ENCODE results near the gene C2CD3. TPM values are rescaled to one million over a fixed set of nuclear protein-coding genes. Genes with fewer than 3 reads are reported as not detected.

C2CD3 gene
- polyA plus RNA-seq, 3 donors from 2014 or later, result 0.93 to 16.0 (median 5.1) TPM

- no peak for DNase-seq
- peaks cover 8 to 39% (median 16%) of the 10 kb centered on the region in 3 donors for H3K36me3 Mint-ChIP-seq
- H3K27me3 Mint-ChIP-seq (ENCODE audit: low read depth in 3 of 3), result peaks cover 0 to 2% (median 0%) of the 10 kb centered on the region in 3 donors
- no peaks in the 10 kb centered on the region for H3K9me3 Mint-ChIP-seq
- peak overlapping the region in 3 of 5 donors; percentile 18 to 56 (median 25) for H3K4me3 Mint-ChIP-seq
- peaks cover 54 to 56% of the 10 kb centered on the region in 2 donors for H3K4me1 Mint-ChIP-seq
- H3K27ac Mint-ChIP-seq, result peak overlapping the region; percentile 29 to 91 (median 70)
Observed at GRCh38 chr11:74011360-74012073, 159.3 kb downstream of the C2CD3 start.

GRCh38 chr11:74010306-74011300 lies 160.2 kb downstream of the C2CD3 start:
- peaks cover 0 to under 1% (median 0%) of the 10 kb centered on the region in 3 donors for H3K27me3 Mint-ChIP-seq (ENCODE audit: low read depth in 3 of 3)
- H3K4me3 Mint-ChIP-seq, result peak overlapping the region in 4 of 5 donors; percentile 22 to 61 (median 32)
- no peaks in the 10 kb centered on the region for H3K9me3 Mint-ChIP-seq
- H3K4me1 Mint-ChIP-seq, result peaks cover 61 to 65% of the 10 kb centered on the region in 2 donors
- H3K36me3 Mint-ChIP-seq, result peaks cover 4 to 30% (median 9%) of the 10 kb centered on the region in 3 donors
- H3K27ac Mint-ChIP-seq, result peak overlapping the region; percentile 53 to 91 (median 76)
- DNase-seq, result no peak

DNA sequence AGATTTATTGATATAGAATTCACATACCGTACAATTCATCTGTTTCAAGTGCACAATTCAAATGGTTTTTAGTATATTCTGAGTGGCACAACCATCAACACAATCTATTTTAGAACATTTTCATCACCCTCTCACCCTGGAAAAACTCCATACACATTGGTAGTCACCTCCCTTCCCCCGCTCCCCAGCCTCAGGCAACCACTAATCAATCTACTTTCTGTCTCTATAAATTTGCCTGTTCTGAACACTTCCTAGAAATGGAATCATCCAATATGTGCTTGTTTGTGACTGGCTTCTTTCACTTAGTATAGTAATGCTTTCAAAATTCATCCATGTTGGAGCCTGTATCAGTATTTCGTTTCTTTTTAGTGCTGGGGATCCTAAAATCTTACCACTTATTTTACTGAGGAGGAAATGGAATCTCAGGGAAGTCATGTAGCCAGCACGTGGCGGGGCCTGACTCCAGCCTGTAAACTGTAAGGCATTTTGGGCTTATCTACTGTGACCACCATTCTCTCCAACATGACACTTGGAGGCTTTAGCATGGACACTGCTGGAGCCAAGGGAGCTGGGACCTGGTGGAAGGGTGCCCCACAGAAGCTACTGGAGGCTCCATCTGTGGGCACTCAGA lies 161.0 kb downstream of the C2CD3 start:
- Mint-ChIP-seq H3K36me3 (peaks cover 4 to 24% (median 12%) of the 10 kb centered on the region in 3 donors), H3K9me3 (no peaks in the 10 kb centered on the region), H3K27me3 (ENCODE audit: low read depth in 3 of 3) (peaks cover 0 to 4% (median 0%) of the 10 kb centered on the region in 3 donors), H3K27ac (peak overlapping the region in 5 of 6 donors; percentile 24 to 80 (median 46)), H3K4me1 (peaks cover 66 to 73% of the 10 kb centered on the region in 2 donors), H3K4me3 (no peak overlapping the region)
- DNase-seq, result no peak

GRCh38 chr11:74009230-74009547 lies 161.6 kb downstream of the C2CD3 start:
- peaks cover 0 to 4% (median 2%) of the 10 kb centered on the region in 3 donors for H3K27me3 Mint-ChIP-seq (ENCODE audit: low read depth in 3 of 3)
- H3K4me3 Mint-ChIP-seq, result peak overlapping the region in 1 of 5 donors; percentile 14
- H3K4me1 Mint-ChIP-seq, result peaks cover 72 to 79% of the 10 kb centered on the region in 2 donors
- peak overlapping the region in 5 of 6 donors; percentile 45 to 86 (median 76) for H3K27ac Mint-ChIP-seq
- no peak for DNase-seq
- no peaks in the 10 kb centered on the region for H3K9me3 Mint-ChIP-seq
- H3K36me3 Mint-ChIP-seq, result peaks cover 4 to 20% (median 12%) of the 10 kb centered on the region in 3 donors

- H3K9me3 Mint-ChIP-seq, result no peaks in the 10 kb centered on the region
- peak within 1 kb of the TSS in 2 of 5 donors; percentile 14 for H3K4me3 Mint-ChIP-seq
- DNase-seq, result no peak
- H3K4me1 Mint-ChIP-seq, result peaks cover 78 to 85% of the 10 kb centered on the region in 2 donors
- peaks cover 4 to 16% (median 12%) of the 10 kb centered on the region in 3 donors for H3K36me3 Mint-ChIP-seq
- H3K27me3 Mint-ChIP-seq (ENCODE audit: low read depth in 3 of 3), result peaks cover 0 to 4% (median 2%) of the 10 kb centered on the region in 3 donors
- peak within 1 kb of the TSS; percentile 45 to 93 (median 76) for H3K27ac Mint-ChIP-seq
Observed at GRCh38 chr11:74008373-74009229, 162.2 kb downstream of the C2CD3 start, which contains the start of gene UCP3. Gene UCP3 (minus strand): TSS chr11:74009085. CDS start chr11:74007042, 2,043 bp downstream.

- peak overlapping the region in 1 of 5 donors; percentile 53 for H3K4me3 Mint-ChIP-seq
- peak overlapping the region; percentile 37 to 93 (median 76) for H3K27ac Mint-ChIP-seq
- no peak for DNase-seq
- peaks cover 0 to 4% (median 2%) of the 10 kb centered on the region in 3 donors for H3K27me3 Mint-ChIP-seq (ENCODE audit: low read depth in 3 of 3)
- no peaks in the 10 kb centered on the region for H3K9me3 Mint-ChIP-seq
- peaks cover 4 to 20% (median 18%) of the 10 kb centered on the region in 3 donors for H3K36me3 Mint-ChIP-seq
- H3K4me1 Mint-ChIP-seq, result peaks cover 85 to 92% of the 10 kb centered on the region in 2 donors
Observed at GRCh38 chr11:74007691-74008372, 163.0 kb downstream of the C2CD3 start.

GRCh38 chr11:74006743-74007304 lies 164.0 kb downstream of the C2CD3 start:
- Mint-ChIP-seq H3K9me3 (no peaks in the 10 kb centered on the region), H3K4me1 (peaks cover 93 to 94% of the 10 kb centered on the region in 2 donors), H3K27ac (peak overlapping the region; percentile 51 to 96 (median 82)), H3K27me3 (ENCODE audit: low read depth in 3 of 3) (peaks cover 0 to 5% (median 4%) of the 10 kb centered on the region in 3 donors), H3K4me3 (peak overlapping the region in 1 of 5 donors; percentile 31), H3K36me3 (peaks cover 0 to 21% (median 19%) of the 10 kb centered on the region in 3 donors)
- no peak for DNase-seq

- Mint-ChIP-seq H3K4me3 (peak overlapping the region; percentile 76 to 92 (median 83)), H3K9me3 (no peaks in the 10 kb centered on the region), H3K27me3 (ENCODE audit: low read depth in 3 of 3) (peaks cover 0 to 7% (median 5%) of the 10 kb centered on the region in 3 donors), H3K27ac (peak overlapping the region; percentile 93 to 98 (median 96)), H3K36me3 (peaks cover 4 to 28% (median 21%) of the 10 kb centered on the region in 3 donors), H3K4me1 (peaks cover 93 to 94% of the 10 kb centered on the region in 2 donors)
- no peak for DNase-seq
Observed at GRCh38 chr11:74005721-74006517, 164.9 kb downstream of the C2CD3 start.

DNA sequence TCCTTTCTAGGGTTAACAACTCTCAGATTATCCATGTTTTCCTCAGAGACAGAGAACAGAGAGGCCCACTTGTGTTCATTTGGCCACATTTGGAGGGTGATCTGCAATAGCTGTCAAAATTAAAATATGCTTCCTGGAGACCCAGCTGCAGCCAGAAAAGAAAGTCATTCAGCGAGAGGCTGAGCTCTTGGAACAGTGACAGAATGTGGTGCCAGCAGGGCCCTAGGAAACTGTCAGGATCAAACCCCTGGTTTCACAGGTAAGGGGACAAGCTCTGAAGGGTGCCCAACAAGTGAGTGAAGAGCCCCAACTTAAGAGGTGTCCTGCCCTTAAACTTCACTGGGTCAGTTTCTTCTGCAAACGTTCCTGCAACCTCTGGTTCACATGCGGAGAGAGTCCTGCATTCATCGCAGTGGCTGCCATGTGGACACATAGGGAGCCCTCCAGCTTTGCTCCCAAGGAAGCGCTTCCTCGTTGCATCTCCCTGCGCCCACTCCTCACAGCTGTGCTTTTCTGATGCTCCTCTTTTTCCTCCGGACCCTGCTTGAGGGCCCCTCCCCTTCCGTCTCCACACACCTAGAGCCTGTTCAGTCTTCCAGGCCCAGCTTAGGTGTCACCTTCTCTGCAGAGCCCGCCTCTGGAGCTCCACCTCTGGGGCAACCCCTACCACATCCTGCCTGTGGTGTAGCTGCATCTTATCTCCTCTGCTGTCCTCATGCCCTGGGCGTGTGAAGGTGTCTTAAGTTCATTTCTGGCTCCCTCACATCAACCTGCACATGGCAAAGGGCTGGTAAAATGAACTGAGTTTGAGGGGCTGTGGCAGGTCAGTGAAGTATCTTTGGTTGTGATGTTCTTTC lies 165.8 kb downstream of the C2CD3 start:
- H3K27ac Mint-ChIP-seq, result peak overlapping the region; percentile 93 to 98 (median 96)
- peak; percentile 80 to 85 (median 84) for DNase-seq
- H3K4me3 Mint-ChIP-seq, result peak overlapping the region; percentile 76 to 92 (median 83)
- H3K9me3 Mint-ChIP-seq, result no peaks in the 10 kb centered on the region
- H3K4me1 Mint-ChIP-seq, result peaks cover 90 to 94% of the 10 kb centered on the region in 2 donors
- H3K27me3 Mint-ChIP-seq (ENCODE audit: low read depth in 3 of 3), result peaks cover 0 to 7% (median 5%) of the 10 kb centered on the region in 3 donors
- peaks cover 4 to 26% (median 24%) of the 10 kb centered on the region in 3 donors for H3K36me3 Mint-ChIP-seq

GRCh38 chr11:74004046-74004695 lies 166.6 kb downstream of the C2CD3 start:
- no peak for DNase-seq
- Mint-ChIP-seq H3K9me3 (no peaks in the 10 kb centered on the region), H3K36me3 (peaks cover 4 to 30% (median 25%) of the 10 kb centered on the region in 3 donors), H3K4me1 (peaks cover 93 to 95% of the 10 kb centered on the region in 2 donors), H3K4me3 (peak overlapping the region; percentile 30 to 92 (median 54)), H3K27ac (peak overlapping the region; percentile 93 to 98 (median 96)), H3K27me3 (ENCODE audit: low read depth in 3 of 3) (peaks cover 0 to 9% (median 5%) of the 10 kb centered on the region in 3 donors)
